ENCODE measurements around the gene CFDP1. TPM values are rescaled to one million over a fixed set of nuclear protein-coding genes. Genes with fewer than 3 reads are reported as not detected.

Gene CFDP1
- total RNA-seq, 1 experiment from 2014 or later = 44.7 TPM

- Mint-ChIP-seq H3K36me3 (ENCODE audit: insufficient read depth, unreplicated experiment) (peaks cover 7% of the 10 kb centered on the region), H3K4me1 (ENCODE audit: insufficient read depth, unreplicated experiment) (peaks cover 19% of the 10 kb centered on the region), H3K9me3 (ENCODE audit: unreplicated experiment) (no peaks in the 10 kb centered on the region), H3K4me3 (ENCODE audit: unreplicated experiment) (no peak overlapping the region), H3K27ac (ENCODE audit: low read depth, unreplicated experiment) (no peak overlapping the region), H3K27me3 (ENCODE audit: insufficient read depth, unreplicated experiment) (no peaks in the 10 kb centered on the region)
- ChIA-PET CTCF (interaction anchor here (0.6 to 3.0 kb wide), 5 partner anchors 13 to 113 kb away, joined by 3 to 15 read pairs (median 3); no protein-coding TSS in a partner anchor), POLR2A (interaction anchor here (0.6 kb wide), 1 partner anchor 16 kb away, joined by 3 read pairs; no protein-coding TSS in a partner anchor)
- no peak for DNase-seq (ENCODE audit: unreplicated experiment)
- no TSS peak for BruUV-seq (replicated peaks)
- intact Hi-C loops (cut with micrococcal nuclease) = no loop called here
- no peak for TF ChIP-seq CTCF (IDR thresholded peaks at IDR 0.05; ENCODE audit: unreplicated experiment)
Observed at GRCh38 chr16:75311383-75311938, 121.8 kb downstream of the CFDP1 start.

- Mint-ChIP-seq H3K9me3 (ENCODE audit: unreplicated experiment) (no peaks in the 10 kb centered on the region), H3K36me3 (ENCODE audit: insufficient read depth, unreplicated experiment) (peaks cover 7% of the 10 kb centered on the region), H3K4me3 (ENCODE audit: unreplicated experiment) (no peak overlapping the region), H3K4me1 (ENCODE audit: insufficient read depth, unreplicated experiment) (peaks cover 24% of the 10 kb centered on the region), H3K27me3 (ENCODE audit: insufficient read depth, unreplicated experiment) (no peaks in the 10 kb centered on the region), H3K27ac (ENCODE audit: low read depth, unreplicated experiment) (peak overlapping the region; percentile 70)
- intact Hi-C loops (cut with micrococcal nuclease) = no loop called here
- TF ChIP-seq CTCF (IDR thresholded peaks at IDR 0.05; ENCODE audit: unreplicated experiment) = no peak
- ChIA-PET POLR2A (no interaction called here), CTCF (interaction anchor here (0.6 to 3.0 kb wide), 3 partner anchors 46 to 77 kb away, joined by 3 to 15 read pairs (median 3); no protein-coding TSS in a partner anchor)
- no TSS peak for BruUV-seq (replicated peaks)
- no peak for DNase-seq (ENCODE audit: unreplicated experiment)
Observed at GRCh38 chr16:75310541-75310940, 122.8 kb downstream of the CFDP1 start.

- intact Hi-C loops (cut with micrococcal nuclease) = no loop called here
- Mint-ChIP-seq H3K4me3 (ENCODE audit: unreplicated experiment) (no peak overlapping the region), H3K27ac (ENCODE audit: low read depth, unreplicated experiment) (peak overlapping the region; percentile 70), H3K9me3 (ENCODE audit: unreplicated experiment) (no peaks in the 10 kb centered on the region), H3K4me1 (ENCODE audit: insufficient read depth, unreplicated experiment) (peaks cover 27% of the 10 kb centered on the region), H3K27me3 (ENCODE audit: insufficient read depth, unreplicated experiment) (no peaks in the 10 kb centered on the region), H3K36me3 (ENCODE audit: insufficient read depth, unreplicated experiment) (peaks cover 11% of the 10 kb centered on the region)
- ChIA-PET POLR2A (no interaction called here), CTCF (no interaction called here)
- DNase-seq (ENCODE audit: unreplicated experiment) = no peak
- no TSS peak for BruUV-seq (replicated peaks)
- no peak for TF ChIP-seq CTCF (IDR thresholded peaks at IDR 0.05; ENCODE audit: unreplicated experiment)
Observed at GRCh38 chr16:75309899-75310430, 123.3 kb downstream of the CFDP1 start.

GRCh38 chr16:75309156-75309555 lies 124.1 kb downstream of the CFDP1 start:
- Mint-ChIP-seq H3K27me3 (ENCODE audit: insufficient read depth, unreplicated experiment) (no peaks in the 10 kb centered on the region), H3K27ac (ENCODE audit: low read depth, unreplicated experiment) (no peak overlapping the region), H3K9me3 (ENCODE audit: unreplicated experiment) (no peaks in the 10 kb centered on the region), H3K4me1 (ENCODE audit: insufficient read depth, unreplicated experiment) (peaks cover 36% of the 10 kb centered on the region), H3K4me3 (ENCODE audit: unreplicated experiment) (no peak overlapping the region), H3K36me3 (ENCODE audit: insufficient read depth, unreplicated experiment) (peaks cover 11% of the 10 kb centered on the region)
- POLR2A ChIA-PET = interaction anchor here (4.7 to 5.0 kb wide), 2 partner anchors 10 to 76 kb away, joined by 29 to 33 read pairs; no protein-coding TSS in a partner anchor
- intact Hi-C loops (cut with micrococcal nuclease) = no loop called here
- CTCF ChIA-PET = interaction anchor here (0.5 to 1.1 kb wide), 3 partner anchors 12 to 1235 kb away, joined by 3 read pairs; no protein-coding TSS in a partner anchor
- no peak for TF ChIP-seq CTCF (IDR thresholded peaks at IDR 0.05; ENCODE audit: unreplicated experiment)
- no peak for DNase-seq (ENCODE audit: unreplicated experiment)
- BruUV-seq (replicated peaks) = no TSS peak

Measured in MCF 10A (cell line).